Stimulated activated CD8-positive, alpha-beta memory T cell treated with anti-CD3 and anti-CD28 coated beads, Interleukin-12 subunit alpha, Interleukin-12 subunit beta, amount 100 ng/mL, for 24 hours (primary cell): Measurements from ENCODE around the gene MAFF.
"Not testable (repeated sequence)": the region's sequence is repeated elsewhere in the genome, so short reads cannot be mapped to it uniquely, and the experiment has no call there.

ENCODE experiments used
- DNase-seq: peaks from one replicate; pipeline ENCODE4 v3.0.0-alpha.2; 2020; ENCODE audit errors: extremely low read depth

The MAFF gene

DNA sequence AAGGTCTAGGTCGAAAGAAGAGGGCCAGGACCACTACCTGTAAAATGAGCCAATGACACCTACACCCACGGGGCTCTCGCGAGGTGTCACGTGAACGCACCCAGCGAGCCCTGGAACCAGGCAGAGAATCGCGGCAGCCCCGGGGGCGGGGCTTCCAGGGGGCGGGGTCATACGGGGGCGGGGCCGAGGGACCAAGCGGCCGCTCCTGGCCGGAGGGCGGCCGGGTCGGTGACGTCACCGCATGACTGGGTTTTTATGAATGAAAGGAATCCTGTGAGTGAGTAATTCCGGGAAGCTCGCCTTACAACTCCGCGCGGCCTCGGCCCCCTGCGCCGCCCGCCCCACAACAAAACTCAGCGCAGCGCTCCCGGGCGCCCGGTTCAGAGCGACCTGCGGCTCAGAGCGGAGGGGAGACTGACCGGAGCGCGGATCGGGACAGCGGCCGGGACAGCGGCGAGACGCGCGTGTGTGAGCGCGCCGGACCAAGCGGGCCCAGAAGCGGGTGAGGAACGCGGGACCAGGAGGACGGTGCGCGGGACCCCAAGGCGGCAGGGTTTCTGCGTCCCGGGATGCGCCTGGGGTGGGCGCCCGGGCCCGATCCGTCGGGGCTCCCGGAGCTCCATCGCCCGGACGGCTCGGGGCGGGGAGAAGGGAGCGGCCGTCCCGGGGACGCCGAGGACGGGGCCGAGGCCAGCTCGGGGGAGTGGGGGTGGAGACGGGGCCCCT lies at the start of gene MAFF:
TSS of gene MAFF (plus strand) at position 284 of the 726 bp plus-strand sequence. CDS start 11,860 bp downstream, outside the sequence.
- DNase-seq, result peak; percentile 75

GRCh38 chr22:38153821-38154562 lies 47.8 kb upstream of the MAFF start:
- DNase-seq, result no peak

- not testable (repeated sequence) for DNase-seq
Measured at GRCh38 chr22:38154563-38154915, 47.3 kb upstream of the MAFF start.

DNA sequence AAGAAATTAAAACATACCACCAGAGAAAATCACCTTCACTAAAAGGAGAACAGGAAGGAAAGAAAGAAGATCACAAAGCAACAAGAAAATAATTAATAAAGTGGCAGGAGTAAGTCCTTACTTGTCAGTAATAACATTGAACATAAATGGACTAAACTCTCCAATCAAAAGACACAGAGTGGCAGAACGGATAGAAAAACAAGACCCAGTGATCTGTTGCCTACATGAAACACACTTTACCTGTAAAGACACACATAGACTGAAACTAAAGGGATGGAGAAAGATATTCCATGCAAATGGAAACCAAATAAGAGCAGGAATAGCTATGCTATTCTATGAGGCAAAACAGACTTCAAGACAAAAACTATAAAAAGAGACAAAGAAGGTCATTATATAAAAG lies 46.1 kb upstream of the MAFF start:
- no peak for DNase-seq

GRCh38 chr22:38162881-38163843 lies 38.6 kb upstream of the MAFF start:
- no peak for DNase-seq

DNA sequence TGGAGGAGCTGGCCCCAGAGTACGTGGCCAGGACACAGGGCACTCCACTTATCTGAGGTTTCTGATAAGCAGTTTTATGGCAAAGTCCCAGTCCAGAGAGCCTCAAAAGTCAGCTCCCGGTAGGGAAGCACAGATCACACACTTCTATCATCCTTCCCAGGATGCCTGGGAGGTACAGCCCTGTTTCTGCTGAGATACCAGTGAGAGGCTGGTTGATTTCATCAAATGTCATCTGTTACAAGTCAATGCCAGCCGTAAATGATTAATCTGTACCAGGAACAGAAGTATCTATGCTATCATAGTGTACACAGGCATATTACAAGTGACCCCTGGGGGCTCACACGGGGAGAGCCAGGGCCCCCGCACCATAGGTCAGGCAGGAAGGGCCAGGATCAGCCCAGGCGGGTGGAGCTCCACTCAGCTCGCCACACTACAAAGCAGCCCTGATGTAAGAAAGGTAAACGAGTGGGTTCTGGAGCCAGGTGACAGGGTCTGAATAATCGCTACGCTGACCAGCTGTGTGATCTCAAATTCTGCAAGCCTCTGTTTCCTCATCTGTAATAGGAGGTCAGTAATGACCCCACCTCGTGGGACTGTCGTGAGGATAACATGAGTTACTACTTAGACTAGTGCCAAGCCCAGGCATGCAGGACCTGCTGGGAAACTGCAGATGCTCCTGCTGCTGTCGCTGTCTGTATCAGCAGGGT lies 37.8 kb upstream of the MAFF start:
- DNase-seq, result no peak

DNA sequence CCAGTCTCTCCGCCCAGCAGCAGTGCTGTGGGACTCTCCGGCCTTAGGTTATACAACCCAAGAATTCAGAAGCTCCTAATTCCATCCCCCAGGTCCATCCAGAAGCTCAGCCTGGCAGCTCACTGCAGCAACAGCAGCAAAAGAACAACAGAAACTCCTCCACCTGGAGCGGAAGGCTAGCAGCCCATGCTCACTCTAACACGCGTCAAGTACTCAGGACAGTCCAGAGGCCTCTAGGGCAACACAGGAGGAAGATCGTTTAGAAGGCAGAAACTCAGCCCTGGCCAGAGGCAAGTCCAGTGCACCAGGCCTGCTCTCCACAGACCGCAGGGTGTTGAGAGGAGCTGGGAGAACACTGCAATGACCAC lies 37.3 kb upstream of the MAFF start:
- DNase-seq, result no peak

GRCh38 chr22:38165922-38166593 lies 35.7 kb upstream of the MAFF start:
- no peak for DNase-seq

DNA sequence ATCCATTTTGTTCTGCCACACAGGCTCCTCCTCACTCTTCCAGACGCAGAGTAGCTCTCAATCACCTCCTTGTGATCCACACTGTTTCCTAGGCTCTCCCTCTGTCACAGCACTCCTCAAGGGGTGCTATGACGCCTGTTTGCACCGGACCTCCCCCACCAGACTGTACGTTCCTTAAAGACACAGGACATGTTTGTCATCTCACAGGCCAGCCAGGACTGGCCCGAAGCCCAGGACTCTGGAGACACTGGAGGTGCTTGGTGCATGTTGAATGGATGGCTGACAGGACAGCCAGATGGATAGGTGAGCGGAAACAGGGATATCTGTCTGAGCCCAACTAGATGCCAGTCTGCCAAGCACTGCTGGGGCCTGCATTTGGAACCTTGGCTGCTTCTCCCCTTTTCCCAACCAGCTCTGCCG lies 33.8 kb upstream of the MAFF start:
- DNase-seq, result no peak

DNA sequence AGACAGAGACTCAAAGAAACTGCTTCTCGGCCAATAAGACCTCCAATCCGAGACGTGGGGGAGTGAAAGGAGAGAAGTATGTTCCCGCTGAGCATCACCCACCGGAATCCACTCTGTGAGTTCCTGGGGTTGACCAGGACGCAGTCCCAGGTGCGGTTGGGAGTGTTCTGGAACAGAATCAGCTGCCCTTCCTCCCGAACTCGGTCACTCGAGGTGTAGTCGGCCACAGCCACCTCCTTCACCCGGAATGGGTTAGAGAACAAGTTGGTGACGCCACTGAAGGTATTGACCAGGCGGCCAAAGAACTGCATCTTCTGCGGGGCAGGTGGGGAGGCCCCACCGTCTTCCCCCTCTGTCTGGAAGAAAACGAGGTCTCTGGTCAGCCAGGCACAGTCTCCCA lies 32.7 kb upstream of the MAFF start:
- no peak for DNase-seq

DNA sequence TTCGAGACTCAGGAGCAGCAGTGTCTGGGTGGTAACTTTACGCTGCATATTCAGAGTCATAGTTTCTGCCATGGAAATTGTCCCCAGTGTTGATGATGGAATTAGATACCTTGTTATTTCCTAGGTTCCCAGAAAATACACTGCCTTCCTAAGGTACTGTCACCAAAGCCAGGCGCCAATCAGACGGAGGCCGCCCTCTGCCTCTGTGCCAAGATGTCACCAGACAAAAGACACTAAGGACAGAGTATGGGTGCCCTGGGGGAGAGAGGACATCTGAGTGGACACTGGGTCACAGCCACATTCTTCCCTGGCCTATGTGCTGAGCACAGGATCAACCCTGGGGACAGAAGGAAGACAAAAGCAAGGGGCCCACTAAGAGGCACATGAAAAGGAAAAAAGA lies 31.3 kb upstream of the MAFF start:
- DNase-seq, result no peak

GRCh38 chr22:38171927-38172831 lies 29.6 kb upstream of the MAFF start:
- no peak for DNase-seq

- DNase-seq, result no peak
Measured at GRCh38 chr22:38172832-38173640, 28.8 kb upstream of the MAFF start.

GRCh38 chr22:38173641-38173906 lies 28.2 kb upstream of the MAFF start:
- no peak for DNase-seq

DNA sequence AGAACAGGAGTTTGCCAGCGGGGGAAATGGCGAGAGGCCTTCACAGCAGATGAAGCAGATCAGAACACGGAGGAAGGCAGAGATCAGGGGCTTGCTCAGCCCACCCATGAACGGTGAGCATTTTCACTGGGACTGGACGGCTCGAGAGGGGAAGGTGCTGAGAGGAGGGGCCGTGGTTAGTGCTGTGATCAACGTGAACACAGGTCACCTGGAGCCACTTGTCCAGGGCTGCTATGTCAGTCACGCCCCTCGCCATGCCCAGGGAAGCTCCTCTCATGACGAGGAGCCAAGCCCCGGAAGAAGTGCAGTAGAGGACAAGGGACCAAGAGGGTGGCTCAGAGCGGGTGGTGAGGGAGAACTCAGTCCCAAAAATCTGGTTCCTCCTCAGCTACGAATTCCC lies 27.2 kb upstream of the MAFF start:
- DNase-seq, result no peak

- DNase-seq, result no peak
Measured at GRCh38 chr22:38175206-38176118, 26.3 kb upstream of the MAFF start.

DNA sequence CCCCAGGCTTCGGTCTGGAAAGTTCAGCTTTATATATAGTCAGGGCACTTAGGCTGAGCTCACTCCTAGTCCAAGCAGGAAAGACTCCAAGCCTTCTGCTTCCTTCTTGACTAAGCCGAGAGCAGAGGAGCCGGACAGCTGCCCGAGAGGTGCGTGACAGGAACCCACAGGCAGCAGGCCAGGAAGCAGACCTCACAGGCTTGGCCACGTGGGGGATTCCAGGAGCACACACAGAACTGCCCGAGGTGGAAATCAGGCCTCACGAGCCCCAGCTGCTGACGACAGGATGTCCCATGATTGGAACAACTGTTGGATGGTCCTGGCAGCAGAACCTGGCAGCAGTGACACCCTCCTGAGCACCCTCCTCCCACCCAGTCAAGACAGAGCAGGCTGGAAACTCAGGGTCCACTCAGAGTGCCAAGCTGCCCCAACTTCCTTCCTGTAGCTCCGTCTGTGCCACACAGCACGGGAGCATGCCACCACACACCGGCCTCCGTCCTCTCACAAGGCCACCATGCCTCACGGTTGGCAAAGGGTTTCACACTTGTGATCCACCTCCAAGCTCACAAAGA lies 25.5 kb upstream of the MAFF start:
- DNase-seq, result no peak

GRCh38 chr22:38177044-38177443 lies 24.8 kb upstream of the MAFF start:
- no peak for DNase-seq
